HepG2 (cell line): ENCODE results near the gene IMPDH1. TPM values are rescaled to one million over a fixed set of nuclear protein-coding genes. Genes with fewer than 3 reads are reported as not detected.

Experiments
- AGO1 ChIP-seq: fragments of 200-400 bp; formaldehyde crosslinking; IDR thresholded peaks from 2 replicates; pipeline ENCODE4 v1.6.1; 2017; ENCODE audit warnings: mild to moderate bottlenecking, low read depth, low read length, moderate library complexity; ENCODE audit not compliant: poor library complexity, severe bottlenecking
- CREB1 ChIP-seq, 2 experiments: fragments of 450-650 bp in 1 of 2; IDR thresholded peaks; 2 replicates each; pipeline ENCODE4 v1.6.1; 2016 to 2017; ENCODE audit warnings: control low read depth in 1 of 2, mild to moderate bottlenecking in 1 of 2, missing compliant biosample characterization in 1 of 2, missing genetic modification characterization in 1 of 2
- IRF2 ChIP-seq: IDR thresholded peaks from 2 replicates; pipeline ENCODE4 v1.6.1; 2018; ENCODE audit warnings: missing genetic modification reagents, missing compliant biosample characterization
- NAIF1 ChIP-seq: sonication (generic); formaldehyde crosslinking; IDR thresholded peaks from 2 replicates; pipeline ENCODE4 v1.5.0; 2020; ENCODE audit warnings: mild to moderate bottlenecking, missing genetic modification reagents, borderline replicate concordance
- NFRKB ChIP-seq: fragments of 450-650 bp; IDR thresholded peaks from 2 replicates; pipeline ENCODE4 v1.6.1; 2017
- TGIF2 ChIP-seq: IDR thresholded peaks from 2 replicates; pipeline ENCODE4 v1.6.1; 2016; ENCODE audit warnings: control low read depth, missing compliant biosample characterization
- ZMYM2 ChIP-seq: sonication (generic); formaldehyde crosslinking; IDR thresholded peaks from 2 replicates; pipeline ENCODE4 v1.8.0; 2022; ENCODE audit warnings: mild to moderate bottlenecking, missing genetic modification reagents
- ZNF12 ChIP-seq: sonication (generic); formaldehyde crosslinking; IDR thresholded peaks from 2 replicates; pipeline ENCODE4 v1.5.0; 2020; ENCODE audit warnings: missing genetic modification reagents
- ZNF335 ChIP-seq: sonication (generic); formaldehyde crosslinking; IDR thresholded peaks from 2 replicates; pipeline ENCODE4 v1.4.0; 2020; ENCODE audit warnings: missing genetic modification reagents
- ZNF772 ChIP-seq: sonication (generic); formaldehyde crosslinking; IDR thresholded peaks from 2 replicates; pipeline ENCODE4 v1.5.0; 2020; ENCODE audit warnings: mild to moderate bottlenecking, missing genetic modification reagents
- ZNF850 ChIP-seq: sonication (generic); formaldehyde crosslinking; conservative IDR thresholded peaks from 2 replicates; pipeline ENCODE4 v1.9.0; 2021; ENCODE audit warnings: mild to moderate bottlenecking, missing genetic modification reagents
- polyA plus RNA-seq, 8 experiments: library from polyadenylated mRNA; depleted of rRNA in 3 of 8; stranded (reverse) in 7 of 8; unstranded in 1 of 8; fragments of >200 nt; fragmentation: Illumina TruSeq in 4 of 8; extraction: Trizol in 4 of 8; gene quantifications; 2 replicates each; pipeline versions ENCODE4 v1.2.1 to v1.2.3, GENCODE V29; 2011 to 2016; ENCODE audit warnings: low read depth in 4 of 8, missing spikeins in 1 of 8, mixed read lengths in 1 of 8; ENCODE audit not compliant: insufficient read depth in 1 of 8
- total RNA-seq, 5 experiments: library from RNA; depleted of rRNA; stranded (reverse); fragments of >200 nt; fragmentation: Illumina TruSeq; extraction: Trizol; gene quantifications; 2 replicates each; pipeline ENCODE4 v1.2.3, GENCODE V29; 2016; ENCODE audit warnings: low read depth in 1 of 5
- TF ChIP-seq, protein P1 (sequence below): sonication (generic); formaldehyde crosslinking; conservative IDR thresholded peaks from 2 replicates; pipeline ENCODE4 v1.8.0; 2022; ENCODE audit warnings: missing genetic modification reagents
- TF ChIP-seq, protein P2 (sequence below): sonication (generic); formaldehyde crosslinking; IDR thresholded peaks from 2 replicates; pipeline ENCODE4 v1.4.0; 2020; ENCODE audit warnings: mild to moderate bottlenecking, missing genetic modification reagents, borderline replicate concordance
- TF ChIP-seq, protein P3 (sequence below): sonication (generic); formaldehyde crosslinking; IDR thresholded peaks from 2 replicates; pipeline ENCODE4 v1.8.1; 2022; ENCODE audit warnings: low read depth, mild to moderate bottlenecking, missing genetic modification reagents
- TF ChIP-seq, protein P4 (sequence below): sonication (generic); formaldehyde crosslinking; IDR thresholded peaks from 2 replicates; pipeline ENCODE4 v1.5.0; 2020; ENCODE audit warnings: mild to moderate bottlenecking, missing genetic modification reagents
- TF ChIP-seq, protein P5 (sequence below): sonication (generic); formaldehyde crosslinking; IDR thresholded peaks from 2 replicates; pipeline ENCODE4 v1.8.0; 2023; ENCODE audit warnings: mild to moderate bottlenecking, missing genetic modification reagents

IMPDH1 gene
- total and polyA plus RNA-seq, 2 of the 13 experiments (the other 11 are each of a cell fraction or from before 2014, with no cell fraction given) = 22.8 to 34.0 TPM

DNA sequence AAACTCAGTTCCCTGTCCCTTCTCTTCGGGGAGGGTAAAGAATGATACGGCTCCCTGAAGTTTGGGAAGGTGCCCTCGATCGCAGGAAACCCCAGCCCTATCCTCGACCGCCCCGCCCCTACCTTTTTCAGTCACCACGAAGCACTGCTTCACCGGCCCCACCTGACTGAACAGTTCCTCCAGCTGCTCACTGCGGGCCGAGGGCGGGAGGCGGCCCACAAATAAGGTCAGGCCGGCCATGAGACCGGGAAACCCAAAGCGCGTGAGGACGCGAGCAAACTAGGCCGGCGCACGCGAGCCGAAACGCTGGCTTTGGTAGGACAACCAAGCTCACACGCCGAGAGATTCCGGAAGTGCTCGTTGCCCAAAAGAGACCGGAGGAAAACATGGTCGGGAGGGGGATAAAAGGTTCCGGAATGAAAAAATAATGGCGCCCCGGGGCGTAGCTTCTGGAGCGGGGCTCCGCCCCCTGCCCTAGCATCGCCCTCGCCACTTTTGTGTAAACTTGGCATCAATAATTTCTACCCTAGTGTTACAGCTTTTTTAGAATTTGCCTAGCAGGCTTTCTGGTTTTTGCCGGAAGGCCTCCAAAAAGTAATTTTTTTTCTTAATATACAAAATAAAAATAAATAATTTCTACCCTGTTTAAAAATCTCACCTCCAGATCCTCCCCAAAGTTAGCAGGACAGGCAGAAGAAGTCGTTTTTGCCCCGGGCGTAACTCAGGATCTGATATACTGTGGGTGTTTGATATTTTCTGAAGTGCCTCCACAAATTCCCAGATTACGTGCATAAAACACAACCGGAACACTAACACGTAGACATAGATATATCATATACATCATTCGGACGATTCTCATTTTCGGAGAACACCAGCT lies 66.0 kb downstream of the IMPDH1 start, which contains the start of gene RBM28 (continued):
- TF ChIP-seq, protein P1, sequence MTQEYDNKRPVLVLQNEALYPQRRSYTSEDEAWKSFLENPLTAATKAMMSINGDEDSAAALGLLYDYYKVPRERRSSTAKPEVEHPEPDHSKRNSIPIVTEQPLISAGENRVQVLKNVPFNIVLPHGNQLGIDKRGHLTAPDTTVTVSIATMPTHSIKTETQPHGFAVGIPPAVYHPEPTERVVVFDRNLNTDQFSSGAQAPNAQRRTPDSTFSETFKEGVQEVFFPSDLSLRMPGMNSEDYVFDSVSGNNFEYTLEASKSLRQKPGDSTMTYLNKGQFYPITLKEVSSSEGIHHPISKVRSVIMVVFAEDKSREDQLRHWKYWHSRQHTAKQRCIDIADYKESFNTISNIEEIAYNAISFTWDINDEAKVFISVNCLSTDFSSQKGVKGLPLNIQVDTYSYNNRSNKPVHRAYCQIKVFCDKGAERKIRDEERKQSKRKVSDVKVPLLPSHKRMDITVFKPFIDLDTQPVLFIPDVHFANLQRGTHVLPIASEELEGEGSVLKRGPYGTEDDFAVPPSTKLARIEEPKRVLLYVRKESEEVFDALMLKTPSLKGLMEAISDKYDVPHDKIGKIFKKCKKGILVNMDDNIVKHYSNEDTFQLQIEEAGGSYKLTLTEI (CRISPR knock-in tag) = peak; percentile 84; the same call in 1 of the 2 replicates
- TF ChIP-seq NAIF1 (CRISPR knock-in tag) (peak; percentile 93), ZNF850 (CRISPR knock-in tag) (0 out of 2 replicates have a peak, but pooled peaks have one; percentile 59), ZNF12 (CRISPR knock-in tag) (peak; percentile 77), CREB1 (IDR thresholded peaks at IDR 0.05) (peak; percentile 41; the same call in 1 of the 2 replicates), CREB1 (CRISPR knock-in tag; IDR thresholded peaks at IDR 0.05) (peak; percentile 83), ZMYM2 (CRISPR knock-in tag) (peak; percentile 64; the same call in 1 of the 2 replicates), ZNF335 (CRISPR knock-in tag) (peak; percentile 88), NFRKB (no peak), ZNF772 (CRISPR knock-in tag) (peak; percentile 99), AGO1 (peak; percentile 86), TGIF2 (CRISPR knock-in tag) (peak; percentile 86), IRF2 (CRISPR knock-in tag) (peak; percentile 95)
- TF ChIP-seq, protein P2, sequence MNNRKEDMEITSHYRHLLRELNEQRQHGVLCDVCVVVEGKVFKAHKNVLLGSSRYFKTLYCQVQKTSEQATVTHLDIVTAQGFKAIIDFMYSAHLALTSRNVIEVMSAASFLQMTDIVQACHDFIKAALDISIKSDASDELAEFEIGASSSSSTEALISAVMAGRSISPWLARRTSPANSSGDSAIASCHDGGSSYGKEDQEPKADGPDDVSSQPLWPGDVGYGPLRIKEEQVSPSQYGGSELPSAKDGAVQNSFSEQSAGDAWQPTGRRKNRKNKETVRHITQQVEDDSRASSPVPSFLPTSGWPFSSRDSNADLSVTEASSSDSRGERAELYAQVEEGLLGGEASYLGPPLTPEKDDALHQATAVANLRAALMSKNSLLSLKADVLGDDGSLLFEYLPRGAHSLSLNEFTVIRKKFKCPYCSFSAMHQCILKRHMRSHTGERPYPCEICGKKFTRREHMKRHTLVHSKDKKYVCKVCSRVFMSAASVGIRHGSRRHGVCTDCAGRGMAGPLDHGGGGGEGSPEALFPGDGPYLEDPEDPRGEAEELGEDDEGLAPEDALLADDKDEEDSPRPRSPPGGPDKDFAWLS (CRISPR knock-in tag) = no peak
- TF ChIP-seq, protein P3, sequence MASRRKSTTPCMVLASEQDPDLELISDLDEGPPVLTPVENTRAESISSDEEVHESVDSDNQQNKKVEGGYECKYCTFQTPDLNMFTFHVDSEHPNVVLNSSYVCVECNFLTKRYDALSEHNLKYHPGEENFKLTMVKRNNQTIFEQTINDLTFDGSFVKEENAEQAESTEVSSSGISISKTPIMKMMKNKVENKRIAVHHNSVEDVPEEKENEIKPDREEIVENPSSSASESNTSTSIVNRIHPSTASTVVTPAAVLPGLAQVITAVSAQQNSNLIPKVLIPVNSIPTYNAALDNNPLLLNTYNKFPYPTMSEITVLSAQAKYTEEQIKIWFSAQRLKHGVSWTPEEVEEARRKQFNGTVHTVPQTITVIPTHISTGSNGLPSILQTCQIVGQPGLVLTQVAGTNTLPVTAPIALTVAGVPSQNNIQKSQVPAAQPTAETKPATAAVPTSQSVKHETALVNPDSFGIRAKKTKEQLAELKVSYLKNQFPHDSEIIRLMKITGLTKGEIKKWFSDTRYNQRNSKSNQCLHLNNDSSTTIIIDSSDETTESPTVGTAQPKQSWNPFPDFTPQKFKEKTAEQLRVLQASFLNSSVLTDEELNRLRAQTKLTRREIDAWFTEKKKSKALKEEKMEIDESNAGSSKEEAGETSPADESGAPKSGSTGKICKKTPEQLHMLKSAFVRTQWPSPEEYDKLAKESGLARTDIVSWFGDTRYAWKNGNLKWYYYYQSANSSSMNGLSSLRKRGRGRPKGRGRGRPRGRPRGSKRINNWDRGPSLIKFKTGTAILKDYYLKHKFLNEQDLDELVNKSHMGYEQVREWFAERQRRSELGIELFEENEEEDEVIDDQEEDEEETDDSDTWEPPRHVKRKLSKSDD (CRISPR knock-in tag) = peak; percentile 97
- TF ChIP-seq, protein P4, sequence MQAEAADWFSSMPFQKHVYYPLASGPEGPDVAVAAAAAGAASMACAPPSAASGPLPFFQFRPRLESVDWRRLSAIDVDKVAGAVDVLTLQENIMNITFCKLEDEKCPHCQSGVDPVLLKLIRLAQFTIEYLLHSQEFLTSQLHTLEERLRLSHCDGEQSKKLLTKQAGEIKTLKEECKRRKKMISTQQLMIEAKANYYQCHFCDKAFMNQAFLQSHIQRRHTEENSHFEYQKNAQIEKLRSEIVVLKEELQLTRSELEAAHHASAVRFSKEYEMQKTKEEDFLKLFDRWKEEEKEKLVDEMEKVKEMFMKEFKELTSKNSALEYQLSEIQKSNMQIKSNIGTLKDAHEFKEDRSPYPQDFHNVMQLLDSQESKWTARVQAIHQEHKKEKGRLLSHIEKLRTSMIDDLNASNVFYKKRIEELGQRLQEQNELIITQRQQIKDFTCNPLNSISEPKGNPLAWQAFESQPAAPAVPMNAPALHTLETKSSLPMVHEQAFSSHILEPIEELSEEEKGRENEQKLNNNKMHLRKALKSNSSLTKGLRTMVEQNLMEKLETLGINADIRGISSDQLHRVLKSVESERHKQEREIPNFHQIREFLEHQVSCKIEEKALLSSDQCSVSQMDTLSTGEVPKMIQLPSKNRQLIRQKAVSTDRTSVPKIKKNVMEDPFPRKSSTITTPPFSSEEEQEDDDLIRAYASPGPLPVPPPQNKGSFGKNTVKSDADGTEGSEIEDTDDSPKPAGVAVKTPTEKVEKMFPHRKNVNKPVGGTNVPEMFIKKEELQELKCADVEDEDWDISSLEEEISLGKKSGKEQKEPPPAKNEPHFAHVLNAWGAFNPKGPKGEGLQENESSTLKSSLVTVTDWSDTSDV (CRISPR knock-in tag) = peak; percentile 98
- TF ChIP-seq, protein P5, sequence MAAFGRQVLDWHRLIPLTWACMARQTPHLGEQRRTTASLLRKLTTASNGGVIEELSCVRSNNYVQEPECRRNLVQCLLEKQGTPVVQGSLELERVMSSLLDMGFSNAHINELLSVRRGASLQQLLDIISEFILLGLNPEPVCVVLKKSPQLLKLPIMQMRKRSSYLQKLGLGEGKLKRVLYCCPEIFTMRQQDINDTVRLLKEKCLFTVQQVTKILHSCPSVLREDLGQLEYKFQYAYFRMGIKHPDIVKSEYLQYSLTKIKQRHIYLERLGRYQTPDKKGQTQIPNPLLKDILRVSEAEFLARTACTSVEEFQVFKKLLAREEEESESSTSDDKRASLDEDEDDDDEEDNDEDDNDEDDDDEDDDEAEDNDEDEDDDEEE (CRISPR knock-in tag) = peak; percentile 86; the same call in 1 of the 2 replicates
